ENCODE measurements around the gene NR5A2. TPM values are rescaled to one million over a fixed set of nuclear protein-coding genes. Genes with fewer than 3 reads are reported as not detected.

The NR5A2 gene
- polyA plus RNA-seq, 1 donor (not counting 4 experiments of a cell fraction or from before 2014, with no cell fraction given): 0.05 TPM

- dilution Hi-C loops (cut with MboI; ENCODE audit: extremely low pct_ligation_motif_present, low sequenced_read_pairs): no loop called here
- DNase-seq (ENCODE audit: low read depth, low spot score): no peak
- H3K4me2 ChIP-seq (ENCODE audit: control insufficient read depth, extremely low read depth, insufficient read depth, low read depth, low read length): no peak overlapping the region
- H3K9me3 ChIP-seq (ENCODE audit: control insufficient read depth, low read depth, low read length): no peaks in the 10 kb centered on the region
- H2AFZ ChIP-seq (ENCODE audit: control insufficient read depth, low read length): no peak overlapping the region
- no peaks in the 10 kb centered on the region for H3K36me3 ChIP-seq (ENCODE audit: control insufficient read depth in 2 of 2, extremely low read depth in 1 of 2, insufficient read depth in 2 of 2, low read length in 2 of 2)
- no peaks in the 10 kb centered on the region for H4K20me1 ChIP-seq (ENCODE audit: control insufficient read depth, extremely low read depth, insufficient read depth, low read length)
- TF ChIP-seq EZH2 (IDR thresholded peaks at IDR 0.05; ENCODE audit: low read length): no peak
- no peak for TF ChIP-seq CTCF (optimal IDR thresholded peaks at IDR 0.05 in 1 of 3, IDR thresholded peaks at IDR 0.05 in 1 of 3, conservative IDR thresholded peaks at IDR 0.05 in 1 of 3; ENCODE audit: extremely low read depth in 1 of 3, insufficient read depth in 2 of 3, low read length in 3 of 3)
- no peaks in the 10 kb centered on the region for H3K9me1 ChIP-seq (ENCODE audit: control insufficient read depth, extremely low read depth, insufficient read depth, low read length)
- no peaks in the 10 kb centered on the region for H3K79me2 ChIP-seq (ENCODE audit: control insufficient read depth, insufficient read depth, low read length)
- no peaks in the 10 kb centered on the region for H3K27me3 ChIP-seq (ENCODE audit: control insufficient read depth, extremely low read depth, insufficient read depth, low read length)
- no peak overlapping the region for H3K27ac ChIP-seq (ENCODE audit: control insufficient read depth, insufficient read depth, low read length)
- H3K4me3 ChIP-seq (ENCODE audit: control insufficient read depth in 2 of 3, extremely low read depth in 1 of 3, insufficient read depth in 2 of 3, low read depth in 1 of 3, low read length in 3 of 3): no peak overlapping the region
- no peak for FAIRE-seq
- H3K4me1 ChIP-seq (ENCODE audit: control insufficient read depth, extremely low read depth, insufficient read depth, low read length): no peaks in the 10 kb centered on the region
- H3K9ac ChIP-seq (ENCODE audit: control insufficient read depth, extremely low read depth, insufficient read depth, low read length): no peak overlapping the region
Observed at GRCh38 chr1:200121421-200121820, 93.9 kb downstream of the NR5A2 start.

GRCh38 chr1:200124309-200124708 lies 96.8 kb downstream of the NR5A2 start:
- dilution Hi-C loops (cut with MboI; ENCODE audit: extremely low pct_ligation_motif_present, low sequenced_read_pairs): no loop called here
- H3K4me3 ChIP-seq (ENCODE audit: control insufficient read depth in 2 of 3, extremely low read depth in 1 of 3, insufficient read depth in 2 of 3, low read depth in 1 of 3, low read length in 3 of 3): no peak overlapping the region

More at GRCh38 chr1:200124309-200124708, 96.8 kb downstream of the NR5A2 start:
- H3K9me1 ChIP-seq (ENCODE audit: control insufficient read depth, extremely low read depth, insufficient read depth, low read length): no peaks in the 10 kb centered on the region
- no peak overlapping the region for H2AFZ ChIP-seq (ENCODE audit: control insufficient read depth, low read length)
- TF ChIP-seq EZH2 (IDR thresholded peaks at IDR 0.05; ENCODE audit: low read length): no peak
- no peak for TF ChIP-seq CTCF (optimal IDR thresholded peaks at IDR 0.05 in 1 of 3, IDR thresholded peaks at IDR 0.05 in 1 of 3, conservative IDR thresholded peaks at IDR 0.05 in 1 of 3; ENCODE audit: extremely low read depth in 1 of 3, insufficient read depth in 2 of 3, low read length in 3 of 3)
- H3K79me2 ChIP-seq (ENCODE audit: control insufficient read depth, insufficient read depth, low read length): no peaks in the 10 kb centered on the region
- H3K9ac ChIP-seq (ENCODE audit: control insufficient read depth, extremely low read depth, insufficient read depth, low read length): no peak overlapping the region
- FAIRE-seq: no peak
- H4K20me1 ChIP-seq (ENCODE audit: control insufficient read depth, extremely low read depth, insufficient read depth, low read length): no peaks in the 10 kb centered on the region
- H3K36me3 ChIP-seq (ENCODE audit: control insufficient read depth in 2 of 2, extremely low read depth in 1 of 2, insufficient read depth in 2 of 2, low read length in 2 of 2): no peaks in the 10 kb centered on the region
- no peak for DNase-seq (ENCODE audit: low read depth, low spot score)
- H3K27ac ChIP-seq (ENCODE audit: control insufficient read depth, insufficient read depth, low read length): no peak overlapping the region
- no peak overlapping the region for H3K4me2 ChIP-seq (ENCODE audit: control insufficient read depth, extremely low read depth, insufficient read depth, low read depth, low read length)
- no peaks in the 10 kb centered on the region for H3K4me1 ChIP-seq (ENCODE audit: control insufficient read depth, extremely low read depth, insufficient read depth, low read length)
- no peaks in the 10 kb centered on the region for H3K27me3 ChIP-seq (ENCODE audit: control insufficient read depth, extremely low read depth, insufficient read depth, low read length)
- H3K9me3 ChIP-seq (ENCODE audit: control insufficient read depth, low read depth, low read length): no peaks in the 10 kb centered on the region

Measured in keratinocyte (primary cell).